ENCODE data around the gene OCA2.
"Not testable (repeated sequence)": the region's sequence is repeated elsewhere in the genome, so short reads cannot be mapped to it uniquely, and the experiment has no call there.

The OCA2 gene

DNA sequence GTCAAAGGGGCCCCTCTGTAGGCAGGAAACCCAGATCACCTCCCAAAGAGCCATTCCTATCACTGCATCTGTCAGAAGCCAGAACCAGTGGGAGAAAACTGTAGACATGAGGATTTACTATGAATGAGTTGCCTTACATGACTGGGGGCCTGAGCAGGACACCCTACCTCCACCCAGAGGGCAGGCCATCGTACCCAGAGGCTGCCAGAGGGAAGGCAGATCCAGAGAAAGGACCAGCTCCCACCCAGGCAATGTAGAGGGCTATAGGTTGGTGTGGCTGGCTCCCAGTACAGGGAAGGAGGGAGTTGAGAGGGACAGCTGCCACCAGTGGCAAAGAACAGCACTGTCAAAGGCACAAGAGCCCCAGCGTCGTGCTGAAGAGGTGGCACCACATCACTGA lies 233.2 kb downstream of the OCA2 start:
- no peak for DNase-seq

- no peak for DNase-seq
These were observed 233.7 kb downstream of the OCA2 start for GRCh38 chr15:27865323-27865922.

GRCh38 chr15:27864719-27865118 lies 234.4 kb downstream of the OCA2 start:
- no peak for DNase-seq

GRCh38 chr15:27864086-27864485 lies 235.0 kb downstream of the OCA2 start:
- DNase-seq, result peak; percentile 1

- no peak for DNase-seq
These were observed 236.1 kb downstream of the OCA2 start for GRCh38 chr15:27863000-27863399.

- no peak for DNase-seq
These were observed 237.9 kb downstream of the OCA2 start for GRCh38 chr15:27861171-27861570.

DNA sequence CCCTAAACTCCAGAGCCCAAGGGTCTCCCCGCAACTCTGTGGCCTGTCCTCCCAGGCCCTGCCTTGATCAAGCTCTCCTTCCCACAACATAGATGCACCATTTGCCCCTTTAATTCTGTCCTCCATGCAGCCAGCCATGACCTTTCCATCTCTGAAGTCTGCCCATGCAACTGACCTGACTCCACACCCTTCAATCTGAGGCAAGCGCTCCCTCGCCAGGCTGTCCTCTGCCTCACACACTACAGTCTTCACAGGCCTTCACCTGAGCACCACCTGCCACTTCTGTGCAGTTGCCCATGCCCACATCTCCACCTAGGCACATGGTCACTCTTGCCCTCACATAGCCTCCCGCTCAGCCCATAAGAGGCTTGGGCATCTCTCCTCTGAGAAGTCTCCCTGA lies 244.0 kb downstream of the OCA2 start:
- DNase-seq, result no peak

DNA sequence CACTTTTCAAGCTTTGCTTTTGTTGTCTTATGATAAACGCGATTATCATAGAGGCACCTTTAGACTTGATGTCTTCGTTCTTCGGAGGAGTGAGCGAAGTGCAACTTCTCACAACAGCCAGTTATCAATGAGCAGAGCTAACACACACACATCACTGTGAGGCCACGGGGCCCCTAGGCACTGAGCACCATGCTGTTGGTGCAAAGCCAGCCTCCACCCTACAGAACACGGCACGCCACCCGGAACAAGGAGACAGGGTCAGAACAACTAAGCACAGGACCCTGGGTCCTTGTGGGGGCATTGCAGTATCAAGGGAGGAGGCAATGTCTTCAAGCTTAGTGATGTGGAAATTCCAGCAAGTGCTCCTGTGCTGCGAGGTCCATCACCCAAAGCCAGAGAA lies 244.5 kb downstream of the OCA2 start:
- no peak for DNase-seq

- DNase-seq, result no peak
These were observed 245.3 kb downstream of the OCA2 start for GRCh38 chr15:27853624-27854455.

DNA sequence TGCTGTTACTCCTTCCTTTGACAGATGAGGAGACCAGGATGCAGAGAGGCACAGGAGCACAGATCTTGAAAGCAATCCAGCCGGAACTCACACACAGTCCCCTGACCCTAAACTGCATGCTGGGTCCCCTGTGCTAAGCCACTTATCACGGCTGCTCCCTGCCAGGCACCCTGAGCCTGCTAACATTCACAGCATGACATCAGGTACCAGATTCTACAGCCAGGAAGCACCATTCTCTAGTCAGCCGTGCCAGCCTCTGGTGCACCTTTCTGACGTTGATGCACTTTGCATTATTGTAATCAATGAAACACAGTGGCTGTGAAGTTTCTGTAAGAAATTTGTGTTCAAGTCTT lies 247.3 kb downstream of the OCA2 start:
- no peak for DNase-seq

DNA sequence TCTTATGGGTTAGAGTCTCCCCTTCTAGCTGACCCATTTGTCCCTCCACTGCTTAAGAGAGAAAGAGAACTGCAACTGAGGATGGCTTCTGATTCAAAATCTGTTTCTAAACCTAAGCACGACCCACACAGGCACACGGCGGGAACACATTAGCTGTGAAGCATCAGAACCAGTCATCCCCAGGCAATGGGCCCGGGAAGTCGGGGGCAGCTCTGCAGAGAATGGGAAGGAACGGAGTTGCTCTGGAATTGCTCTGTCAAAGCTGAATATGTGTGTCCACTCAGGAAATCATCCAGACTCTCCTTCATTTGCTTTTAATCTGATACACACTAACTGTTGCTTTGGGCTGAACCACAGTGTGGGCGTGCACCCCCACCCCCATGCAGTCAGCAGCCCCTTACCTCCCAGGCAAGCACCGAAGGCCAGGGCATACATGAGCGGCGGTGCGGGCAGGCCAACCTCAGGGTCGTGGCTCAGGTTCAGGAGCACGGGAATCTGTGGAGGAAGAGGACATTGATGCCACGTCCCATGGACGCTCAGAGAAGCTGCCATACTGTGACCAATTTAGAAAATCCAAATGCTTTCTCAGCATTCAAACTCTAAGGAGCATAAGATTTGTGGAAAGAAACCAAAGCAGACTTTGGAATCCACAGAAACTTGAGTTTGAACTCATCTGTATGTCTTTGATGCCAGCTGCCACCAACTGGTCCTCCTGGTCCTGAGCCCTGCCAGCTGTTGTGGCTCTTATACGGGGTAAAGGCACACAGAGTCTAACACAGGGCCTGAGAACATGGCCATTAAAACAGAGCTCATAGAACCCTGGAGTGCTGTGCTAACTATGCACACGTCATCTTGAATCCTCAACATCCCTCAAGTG lies 247.9 kb downstream of the OCA2 start:
- DNase-seq, result no peak

GRCh38 chr15:27850050-27850449 lies 249.1 kb downstream of the OCA2 start:
- no peak for DNase-seq

GRCh38 chr15:27848936-27849335 lies 250.2 kb downstream of the OCA2 start:
- not testable (repeated sequence) for DNase-seq

DNA sequence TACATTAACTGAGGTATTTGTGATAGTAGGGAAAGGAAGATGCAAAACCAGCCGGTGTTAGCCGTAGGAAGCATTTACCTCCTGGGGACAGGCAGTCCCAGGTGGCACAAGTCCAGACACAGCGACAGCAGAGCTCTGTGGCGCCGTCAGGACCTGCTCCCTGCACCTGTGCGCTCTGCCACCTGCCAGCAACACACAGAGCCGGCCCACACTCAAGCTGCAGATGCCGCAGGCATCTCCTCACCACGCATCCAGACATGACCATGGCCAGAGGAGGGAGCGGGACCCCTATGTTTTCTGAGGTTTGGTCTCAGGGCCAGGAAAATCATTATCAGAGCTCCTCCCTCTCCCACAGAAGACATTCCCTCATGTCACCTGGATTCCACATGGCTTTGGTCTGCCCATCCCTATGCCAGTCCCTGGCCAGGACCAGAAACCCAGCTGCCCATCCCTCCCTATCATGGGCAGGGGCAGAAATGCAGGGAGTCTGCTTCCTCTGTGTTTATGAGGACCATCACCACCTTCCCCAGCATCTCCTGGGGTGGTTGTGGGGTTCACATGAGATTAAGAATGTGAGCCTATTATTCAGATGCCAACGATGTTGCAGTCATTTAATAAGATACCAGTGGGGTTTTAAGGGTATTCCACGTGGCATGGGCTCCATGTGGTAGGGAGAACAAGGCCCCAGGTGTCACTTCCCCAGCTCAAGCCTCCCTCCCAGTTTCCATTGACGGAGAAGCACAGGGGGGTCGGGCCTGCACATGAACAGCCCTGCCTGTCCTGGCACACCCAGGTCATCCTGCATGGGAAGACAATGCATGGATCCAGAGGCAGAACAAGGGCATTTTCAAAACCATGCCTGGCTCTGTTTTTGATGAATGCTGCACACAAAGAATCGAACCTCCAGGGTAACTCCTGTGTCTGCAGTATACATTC lies 251.1 kb downstream of the OCA2 start:
- DNase-seq, result no peak

DNA sequence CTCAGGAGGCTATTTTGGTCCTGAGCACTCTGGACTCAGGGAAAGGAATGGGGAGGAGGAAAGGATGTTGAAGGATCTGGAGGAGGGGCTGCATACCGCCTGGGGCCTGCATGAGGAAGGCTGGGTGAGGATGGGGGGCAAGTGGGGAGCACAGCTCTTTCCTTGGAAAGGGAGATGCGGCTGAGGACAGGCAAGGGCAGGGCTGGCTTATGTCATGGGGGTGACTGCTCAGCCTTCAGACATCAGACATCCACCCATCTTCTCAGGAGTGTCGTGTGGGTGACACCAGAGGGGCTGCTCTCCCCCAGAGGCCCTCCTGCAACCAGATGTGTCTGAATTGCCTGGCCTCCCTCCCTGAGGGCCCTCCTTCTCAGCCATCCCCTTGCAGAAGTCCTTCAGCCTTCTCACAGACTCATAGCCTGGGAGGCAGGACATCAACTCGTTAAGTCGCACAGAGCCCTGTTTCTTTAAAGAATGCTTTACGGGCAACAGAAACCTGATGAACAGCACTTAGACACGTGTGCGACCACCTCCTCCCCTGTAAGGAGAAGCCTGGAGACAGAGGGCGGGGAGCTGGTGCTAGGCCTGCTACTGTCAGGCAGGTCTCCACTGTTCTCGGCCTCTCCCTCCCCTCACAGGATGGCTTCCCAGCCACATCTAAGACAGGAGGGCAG lies 252.3 kb downstream of the OCA2 start:
- no peak for DNase-seq

GRCh38 chr15:27845535-27846369 lies 253.4 kb downstream of the OCA2 start:
- no peak for DNase-seq

- no peak for DNase-seq
These were observed 255.0 kb downstream of the OCA2 start for GRCh38 chr15:27844018-27844666.

- DNase-seq, result no peak
These were observed 256.0 kb downstream of the OCA2 start for GRCh38 chr15:27843146-27843545.

DNA sequence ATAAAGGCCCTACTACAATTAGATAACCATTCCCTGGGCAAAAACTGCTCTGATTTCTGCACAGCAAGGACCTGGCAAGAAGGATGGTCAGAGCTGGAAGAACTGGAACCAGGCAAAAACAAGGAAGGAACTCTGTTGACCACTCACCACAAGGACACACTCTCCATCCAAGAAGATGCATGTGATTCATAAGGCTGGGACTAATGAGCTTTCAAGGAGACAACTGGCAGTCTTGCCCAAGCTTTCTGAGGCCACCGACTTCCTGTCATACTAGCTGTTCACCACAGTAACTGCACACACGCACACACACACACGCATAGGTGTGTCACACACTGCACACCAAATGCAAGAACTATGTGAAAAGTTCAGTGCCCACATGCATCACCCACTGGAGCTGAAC lies 256.6 kb downstream of the OCA2 start:
- DNase-seq, result no peak

DNA sequence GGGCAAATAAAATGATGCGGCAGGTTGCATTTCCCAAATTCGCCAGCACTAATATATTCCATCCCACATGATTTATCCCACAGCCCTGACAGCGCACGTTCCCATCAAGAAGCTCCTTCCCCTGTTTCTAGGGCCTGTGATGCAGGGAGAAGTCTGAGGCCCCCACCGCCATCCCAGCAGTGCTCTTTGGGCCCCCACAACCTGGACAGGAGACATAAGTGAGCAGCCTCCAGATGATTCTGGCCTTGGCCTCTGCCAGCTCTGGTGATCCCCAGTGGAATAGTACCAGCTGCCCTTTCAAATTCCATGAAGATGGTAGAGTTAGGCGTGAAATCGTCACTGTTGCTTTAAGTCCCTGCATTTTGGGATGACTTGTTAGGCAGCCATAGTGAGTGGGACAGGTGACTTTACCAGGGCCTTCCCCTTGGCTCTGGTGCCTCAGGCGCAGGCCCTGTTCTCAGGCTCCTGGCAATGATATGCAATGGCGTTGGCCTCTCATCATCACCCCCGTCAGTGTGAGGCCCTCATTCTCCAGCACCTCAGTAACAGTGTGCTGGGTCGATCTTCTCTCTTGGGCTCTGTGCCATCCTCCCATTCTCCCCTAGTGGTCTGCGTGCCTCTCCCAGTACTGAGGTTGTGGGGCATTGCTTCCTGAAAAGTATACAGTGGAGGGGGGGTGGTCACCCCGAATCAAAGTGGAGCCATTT lies 263.7 kb downstream of the OCA2 start:
- no peak for DNase-seq
